ENCODE results near the gene CAB39L. TPM values are rescaled to one million over a fixed set of nuclear protein-coding genes. Genes with fewer than 3 reads are reported as not detected.
A peak's percentile ranks its signal among the peaks of the same experiment; 100 is the strongest.

Gene CAB39L
- total RNA-seq, 1 donor from 2014 or later = 3.4 TPM

DNA sequence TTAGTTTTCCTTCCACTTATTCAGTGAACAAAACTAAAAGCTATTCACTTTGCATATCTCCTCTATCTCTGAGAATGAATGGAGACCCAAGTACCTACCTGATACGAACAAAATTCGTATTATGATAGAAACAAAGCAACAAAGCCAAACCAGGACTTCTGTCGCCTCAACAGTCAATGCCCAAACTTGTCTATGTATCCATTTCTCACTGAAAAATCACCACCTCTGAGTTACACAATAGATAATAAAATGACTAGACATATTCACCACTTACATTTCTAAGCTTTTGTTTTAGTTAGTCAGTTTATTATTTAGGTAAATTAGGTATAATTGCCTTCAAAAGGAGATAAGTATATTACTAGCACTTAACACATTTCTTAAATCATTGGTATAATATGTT lies 67.7 kb downstream of the CAB39L start:
- intact Hi-C loops (cut with micrococcal nuclease) = no loop called here
- no peaks in the 10 kb centered on the region for H3K27me3 Mint-ChIP-seq
- H3K36me3 Mint-ChIP-seq (ENCODE audit: low read depth) = no peaks in the 10 kb centered on the region
- H3K9me3 Mint-ChIP-seq = no peaks in the 10 kb centered on the region
- DNase-seq = no peak
- ChIA-PET CTCF (no interaction called here), POLR2A (no interaction called here)
- H3K4me3 Mint-ChIP-seq = no peak overlapping the region
- H3K27ac Mint-ChIP-seq = no peak overlapping the region
- TF ChIP-seq, protein P1, sequence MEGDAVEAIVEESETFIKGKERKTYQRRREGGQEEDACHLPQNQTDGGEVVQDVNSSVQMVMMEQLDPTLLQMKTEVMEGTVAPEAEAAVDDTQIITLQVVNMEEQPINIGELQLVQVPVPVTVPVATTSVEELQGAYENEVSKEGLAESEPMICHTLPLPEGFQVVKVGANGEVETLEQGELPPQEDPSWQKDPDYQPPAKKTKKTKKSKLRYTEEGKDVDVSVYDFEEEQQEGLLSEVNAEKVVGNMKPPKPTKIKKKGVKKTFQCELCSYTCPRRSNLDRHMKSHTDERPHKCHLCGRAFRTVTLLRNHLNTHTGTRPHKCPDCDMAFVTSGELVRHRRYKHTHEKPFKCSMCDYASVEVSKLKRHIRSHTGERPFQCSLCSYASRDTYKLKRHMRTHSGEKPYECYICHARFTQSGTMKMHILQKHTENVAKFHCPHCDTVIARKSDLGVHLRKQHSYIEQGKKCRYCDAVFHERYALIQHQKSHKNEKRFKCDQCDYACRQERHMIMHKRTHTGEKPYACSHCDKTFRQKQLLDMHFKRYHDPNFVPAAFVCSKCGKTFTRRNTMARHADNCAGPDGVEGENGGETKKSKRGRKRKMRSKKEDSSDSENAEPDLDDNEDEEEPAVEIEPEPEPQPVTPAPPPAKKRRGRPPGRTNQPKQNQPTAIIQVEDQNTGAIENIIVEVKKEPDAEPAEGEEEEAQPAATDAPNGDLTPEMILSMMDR (IDR thresholded peaks at IDR 0.05) = no peak
- peaks cover 46% of the 10 kb centered on the region for H3K4me1 Mint-ChIP-seq
- ATAC-seq (ENCODE audit: low read depth) = no peak

DNA sequence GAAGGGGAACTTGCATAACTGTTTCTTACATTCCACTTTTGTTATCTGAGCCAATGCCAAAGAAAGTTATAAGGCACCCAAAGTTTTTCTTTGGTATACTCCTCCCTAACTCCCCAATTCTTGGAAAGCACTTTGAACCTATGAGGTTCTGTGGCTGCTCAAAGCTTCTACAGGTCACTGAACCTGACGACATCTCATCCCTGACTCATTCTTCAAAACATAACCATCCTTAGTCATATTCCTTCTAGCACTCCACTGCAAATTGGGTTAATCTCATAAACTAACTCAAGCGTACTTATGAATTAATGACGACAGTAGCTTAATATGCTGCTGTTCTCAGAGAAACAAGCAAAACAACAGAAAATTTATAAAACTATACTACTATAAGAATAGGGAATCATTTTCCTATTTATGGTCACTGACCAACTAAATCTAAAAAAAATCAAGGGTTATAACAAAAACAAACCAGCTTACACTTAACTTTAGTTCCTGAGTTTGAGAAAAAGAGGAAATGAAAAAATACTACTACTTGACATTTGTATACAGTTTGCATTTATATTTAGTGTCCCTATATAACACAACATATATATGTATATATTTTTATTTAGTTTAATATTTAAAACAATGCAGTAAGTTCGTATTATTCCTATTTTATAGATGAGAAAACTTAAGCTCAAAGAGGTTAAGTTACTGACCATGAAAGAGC lies 69.1 kb downstream of the CAB39L start:
- intact Hi-C loops (cut with micrococcal nuclease) = no loop called here
- no peaks in the 10 kb centered on the region for H3K27me3 Mint-ChIP-seq
- peak; percentile 64 for ATAC-seq (ENCODE audit: low read depth)
- peaks cover 52% of the 10 kb centered on the region for H3K4me1 Mint-ChIP-seq
- no peaks in the 10 kb centered on the region for H3K36me3 Mint-ChIP-seq (ENCODE audit: low read depth)
- H3K27ac Mint-ChIP-seq = peak overlapping the region; percentile 36
- H3K9me3 Mint-ChIP-seq = no peaks in the 10 kb centered on the region
- ChIA-PET CTCF (interaction anchor here (0.8 kb wide), 1 partner anchor 73 kb away, joined by 3 read pairs; no protein-coding TSS in a partner anchor), POLR2A (interaction anchor here (1.9 kb wide), 1 partner anchor 69 kb away, joined by 12 read pairs; the partner anchor contains the start of genes CAB39L and SETDB2)
- peak overlapping the region; percentile 30 for H3K4me3 Mint-ChIP-seq
- DNase-seq = no peak
- TF ChIP-seq, protein P1 (IDR thresholded peaks at IDR 0.05) = no peak

DNA sequence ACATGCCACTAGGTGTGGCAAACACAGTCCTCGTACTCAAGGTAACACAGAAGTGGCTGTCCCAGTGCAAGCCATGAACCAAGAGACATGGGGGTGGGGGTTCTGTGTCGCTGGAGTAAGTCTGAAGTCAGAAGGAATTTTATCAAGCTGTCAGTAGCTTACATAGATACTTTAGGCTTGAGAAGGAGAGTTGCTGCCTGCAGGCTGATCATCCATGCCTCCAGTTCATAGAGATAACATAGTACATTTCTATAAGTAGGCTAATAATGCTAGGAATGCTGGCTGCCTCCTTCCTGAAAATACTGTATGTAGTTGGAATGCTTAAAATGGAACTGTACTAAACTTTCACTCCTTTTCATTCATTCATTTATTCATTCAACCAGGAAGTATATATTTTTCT lies 70.1 kb downstream of the CAB39L start:
- no peak for ATAC-seq (ENCODE audit: low read depth)
- Mint-ChIP-seq H3K4me1 (peaks cover 58% of the 10 kb centered on the region), H3K9me3 (no peaks in the 10 kb centered on the region), H3K36me3 (ENCODE audit: low read depth) (no peaks in the 10 kb centered on the region), H3K4me3 (no peak overlapping the region), H3K27me3 (no peaks in the 10 kb centered on the region), H3K27ac (no peak overlapping the region)
- CTCF ChIA-PET = no interaction called here
- TF ChIP-seq, protein P1 (IDR thresholded peaks at IDR 0.05) = no peak
- no peak for DNase-seq
- POLR2A ChIA-PET = interaction anchor here (0.6 to 1.9 kb wide), 2 partner anchors 70 to 418 kb away, joined by 4 to 12 read pairs; partner anchors contain the start of genes CAB39L, KPNA3 and SETDB2
- intact Hi-C loops (cut with micrococcal nuclease) = no loop called here

DNA sequence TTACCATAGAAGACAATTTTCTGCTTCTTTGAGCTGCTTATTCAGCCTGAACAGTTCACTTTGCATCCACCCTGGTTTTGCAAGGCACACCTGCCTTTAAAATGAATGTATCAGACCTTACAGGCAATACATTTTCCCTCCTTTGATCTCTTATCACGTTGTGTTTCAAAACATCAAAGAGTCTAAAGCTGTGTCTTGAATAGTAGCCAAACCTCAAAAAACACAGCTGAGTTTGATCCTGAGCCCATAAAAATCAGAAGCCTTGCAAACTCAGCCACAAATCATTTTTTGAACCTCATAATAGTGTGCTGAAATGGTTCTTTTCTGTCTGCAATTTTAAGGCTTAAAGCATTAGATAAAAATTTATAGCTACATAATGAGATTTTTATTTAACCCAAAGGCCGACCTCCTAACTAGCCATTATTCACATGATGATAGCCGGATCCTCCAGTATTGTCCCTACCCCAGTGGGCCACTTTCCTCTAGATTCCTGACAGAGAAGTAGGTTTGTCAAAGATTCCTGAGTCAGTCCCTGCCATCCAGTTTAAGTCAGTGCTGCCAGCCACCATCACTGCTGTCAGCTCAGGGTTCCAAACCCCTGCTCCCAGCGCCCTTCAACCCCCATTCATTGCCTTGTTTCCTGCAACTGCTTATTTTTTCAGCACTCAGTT lies 71.8 kb downstream of the CAB39L start:
- intact Hi-C loops (cut with micrococcal nuclease) = no loop called here
- no peak for DNase-seq
- Mint-ChIP-seq H3K27ac (peak overlapping the region; percentile 53), H3K4me1 (peaks cover 67% of the 10 kb centered on the region), H3K9me3 (no peaks in the 10 kb centered on the region), H3K4me3 (peak overlapping the region; percentile 9), H3K36me3 (ENCODE audit: low read depth) (no peaks in the 10 kb centered on the region), H3K27me3 (no peaks in the 10 kb centered on the region)
- POLR2A ChIA-PET = interaction anchor here (1.2 kb wide), 1 partner anchor 72 kb away, joined by 6 read pairs; the partner anchor contains the start of genes CAB39L and SETDB2
- CTCF ChIA-PET = no interaction called here
- TF ChIP-seq, protein P1 (IDR thresholded peaks at IDR 0.05) = no peak
- peak; percentile 41 for ATAC-seq (ENCODE audit: low read depth)

DNA sequence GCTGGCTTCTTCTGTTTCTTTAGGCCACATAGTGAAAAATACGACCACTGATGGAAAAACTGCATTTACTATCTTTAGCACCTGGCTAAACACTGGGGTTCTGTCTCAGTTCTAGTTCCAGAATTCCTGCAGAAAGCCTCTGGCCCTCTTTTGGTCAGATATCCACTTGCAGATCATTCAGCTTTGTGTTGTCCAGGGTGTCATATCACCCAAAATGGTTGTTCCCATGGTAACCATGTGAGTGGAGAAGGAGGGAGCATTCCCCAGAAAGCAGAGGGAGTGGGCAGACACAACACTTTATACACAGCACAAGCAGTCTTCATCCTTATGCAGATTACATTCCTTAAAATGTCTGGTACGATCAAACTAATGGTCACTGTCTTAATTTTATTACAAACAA lies 73.5 kb downstream of the CAB39L start:
- ChIA-PET CTCF (no interaction called here), POLR2A (interaction anchor here (0.9 kb wide), 1 partner anchor 74 kb away, joined by 8 read pairs; no protein-coding TSS in a partner anchor)
- intact Hi-C loops (cut with micrococcal nuclease) = no loop called here
- H3K9me3 Mint-ChIP-seq = no peaks in the 10 kb centered on the region
- peaks cover under 1% of the 10 kb centered on the region for H3K36me3 Mint-ChIP-seq (ENCODE audit: low read depth)
- no peaks in the 10 kb centered on the region for H3K27me3 Mint-ChIP-seq
- no peak overlapping the region for H3K27ac Mint-ChIP-seq
- TF ChIP-seq, protein P1 (IDR thresholded peaks at IDR 0.05) = no peak
- no peak overlapping the region for H3K4me3 Mint-ChIP-seq
- H3K4me1 Mint-ChIP-seq = peaks cover 59% of the 10 kb centered on the region
- DNase-seq (no peak), ATAC-seq (ENCODE audit: low read depth) (no peak)

Measured in activated B cell treated with CpG ODN at 0.5 μM for 24 hours (primary cell).